ENCODE results near the gene LIPG.
"Not testable (repeated sequence)": the region's sequence is repeated elsewhere in the genome, so short reads cannot be mapped to it uniquely, and the experiment has no call there.

GRCh38 chr18:49523580-49524093 is 38.2 kb upstream of the LIPG start:
- not testable (repeated sequence) for TF ChIP-seq CTCF (IDR thresholded peaks at IDR 0.05; ENCODE audit: insufficient read depth, low read length, poor library complexity, severe bottlenecking); EZH2phosphoT487 (conservative IDR thresholded peaks at IDR 0.05; ENCODE audit: low read length)
